NCI-H1105 (cell line): Measurements from ENCODE around the gene TYMP.

Experiments
- DNase-seq: peaks from one replicate; lab custom pipeline; 2025; lab: John Stamatoyannopoulos, UW

TYMP gene

DNA sequence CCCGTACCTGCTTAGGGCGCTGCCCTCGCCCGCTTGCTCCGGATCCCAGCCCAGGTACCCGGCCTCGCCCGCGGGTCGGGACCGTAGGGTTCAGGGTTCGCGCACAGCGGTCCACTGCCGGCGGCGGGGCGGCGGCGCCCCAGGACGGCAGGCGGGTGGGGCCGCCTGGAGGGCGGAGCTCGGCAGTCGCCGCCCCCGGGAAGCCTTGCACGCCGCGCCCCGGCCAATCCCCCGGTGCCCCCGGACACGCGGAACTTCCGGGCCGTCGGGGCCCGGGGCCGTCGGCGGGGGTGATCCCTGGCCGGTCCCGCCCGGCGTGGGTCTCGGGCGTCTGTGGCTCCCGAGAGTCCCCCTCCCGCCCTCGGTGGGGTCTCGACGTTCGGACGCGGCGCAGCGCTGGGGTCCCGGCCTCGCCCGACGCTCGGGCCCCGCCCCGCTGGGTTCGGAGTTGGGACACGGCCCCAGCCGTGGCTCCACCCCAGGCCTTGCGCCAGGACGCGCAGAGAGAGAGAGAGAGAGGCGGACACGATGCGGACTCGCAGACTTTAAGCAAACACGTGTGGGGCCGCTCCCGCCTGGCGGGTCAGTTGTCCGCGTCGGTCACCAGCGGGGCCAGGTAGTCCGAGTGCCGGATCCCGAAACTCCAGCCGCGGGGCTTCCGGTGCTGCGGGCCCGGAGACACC is at the start of gene TYMP:
Gene TYMP (minus strand): TSS at position 116 of the 683 bp plus-strand sequence. CDS start 303 bp downstream, outside the sequence.
- DNase-seq: no peak

- DNase-seq: no peak
Measured at GRCh38 chr22:50578776-50579310, 49.0 kb upstream of the TYMP start.

- DNase-seq: no peak
Measured at GRCh38 chr22:50577987-50578775, 48.4 kb upstream of the TYMP start, which contains the start of gene CPT1B. Gene CPT1B, minus strand, starts transcription at chr22:50578427. Its CDS starts 512 bp downstream, at chr22:50577915.

GRCh38 chr22:50577697-50577986 is 47.8 kb upstream of the TYMP start:
- no peak for DNase-seq

GRCh38 chr22:50576806-50577696 is 47.2 kb upstream of the TYMP start:
- no peak for DNase-seq

- DNase-seq: no peak
Measured at GRCh38 chr22:50576070-50576469, 46.3 kb upstream of the TYMP start.

DNA sequence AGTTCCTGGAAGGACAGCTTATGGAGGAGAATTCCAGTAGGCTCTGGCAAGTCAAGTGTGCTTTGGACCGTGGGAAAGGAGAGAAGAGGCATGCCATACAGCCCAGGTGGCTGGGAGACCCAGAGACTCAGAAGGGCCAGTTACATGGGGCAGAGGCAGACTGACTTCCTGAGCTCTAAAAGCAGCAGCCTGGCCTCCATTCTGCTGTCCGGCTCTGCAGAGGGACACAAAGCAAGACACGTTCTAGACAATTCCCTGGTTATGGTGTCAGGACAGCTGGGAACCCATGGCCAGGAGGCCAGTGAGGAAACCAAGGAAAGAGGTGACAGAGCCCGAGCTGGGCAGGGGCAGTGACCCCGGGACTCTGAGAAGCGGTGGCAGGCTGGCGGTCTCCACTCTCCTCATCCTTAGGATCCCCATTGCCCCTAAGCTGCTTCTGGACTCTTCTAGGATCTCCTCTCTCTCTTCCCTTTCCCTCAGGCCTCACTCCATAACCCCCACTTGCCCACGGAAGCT is 45.7 kb upstream of the TYMP start:
- DNase-seq: no peak

DNA sequence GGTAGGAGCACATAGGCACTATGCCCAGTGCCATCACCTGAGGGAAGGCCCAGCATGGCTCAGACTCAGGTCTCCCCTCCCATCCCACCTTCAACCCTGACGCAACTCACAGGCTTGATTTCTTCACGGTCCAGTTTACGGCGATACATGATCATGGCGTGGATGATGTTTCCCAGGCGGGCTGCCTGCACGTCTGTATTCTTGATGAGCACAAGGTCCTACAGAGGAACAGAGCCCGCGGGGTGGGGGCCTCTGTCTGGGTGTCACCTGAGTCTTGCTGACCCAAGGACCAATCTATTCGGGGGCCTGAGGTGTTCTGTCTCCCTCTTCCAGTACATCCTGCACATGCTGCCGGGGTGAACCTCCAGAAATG is 44.6 kb upstream of the TYMP start:
- no peak for DNase-seq

GRCh38 chr22:50573491-50574382 is 43.9 kb upstream of the TYMP start:
- no peak for DNase-seq

DNA sequence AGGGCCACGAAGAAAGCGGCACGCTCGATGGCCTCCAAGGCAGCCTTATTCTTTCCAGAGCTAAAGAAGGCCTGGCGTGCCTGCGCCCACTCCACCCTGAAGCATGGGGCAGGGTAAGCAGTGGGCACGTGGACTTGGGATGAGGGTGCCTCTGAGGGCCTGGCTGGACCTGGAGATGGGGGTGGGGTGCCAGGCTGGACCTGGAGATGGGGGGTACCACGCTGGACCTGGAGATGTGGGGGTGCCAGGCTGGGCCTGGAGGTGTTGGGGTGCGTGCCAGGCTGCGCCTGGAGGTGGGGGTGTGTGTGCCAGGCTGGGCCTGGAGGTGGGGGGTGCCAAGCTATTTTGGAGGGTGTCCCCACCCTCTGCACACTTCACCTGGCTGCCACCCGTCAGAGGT is 43.2 kb upstream of the TYMP start:
- DNase-seq: no peak

DNA sequence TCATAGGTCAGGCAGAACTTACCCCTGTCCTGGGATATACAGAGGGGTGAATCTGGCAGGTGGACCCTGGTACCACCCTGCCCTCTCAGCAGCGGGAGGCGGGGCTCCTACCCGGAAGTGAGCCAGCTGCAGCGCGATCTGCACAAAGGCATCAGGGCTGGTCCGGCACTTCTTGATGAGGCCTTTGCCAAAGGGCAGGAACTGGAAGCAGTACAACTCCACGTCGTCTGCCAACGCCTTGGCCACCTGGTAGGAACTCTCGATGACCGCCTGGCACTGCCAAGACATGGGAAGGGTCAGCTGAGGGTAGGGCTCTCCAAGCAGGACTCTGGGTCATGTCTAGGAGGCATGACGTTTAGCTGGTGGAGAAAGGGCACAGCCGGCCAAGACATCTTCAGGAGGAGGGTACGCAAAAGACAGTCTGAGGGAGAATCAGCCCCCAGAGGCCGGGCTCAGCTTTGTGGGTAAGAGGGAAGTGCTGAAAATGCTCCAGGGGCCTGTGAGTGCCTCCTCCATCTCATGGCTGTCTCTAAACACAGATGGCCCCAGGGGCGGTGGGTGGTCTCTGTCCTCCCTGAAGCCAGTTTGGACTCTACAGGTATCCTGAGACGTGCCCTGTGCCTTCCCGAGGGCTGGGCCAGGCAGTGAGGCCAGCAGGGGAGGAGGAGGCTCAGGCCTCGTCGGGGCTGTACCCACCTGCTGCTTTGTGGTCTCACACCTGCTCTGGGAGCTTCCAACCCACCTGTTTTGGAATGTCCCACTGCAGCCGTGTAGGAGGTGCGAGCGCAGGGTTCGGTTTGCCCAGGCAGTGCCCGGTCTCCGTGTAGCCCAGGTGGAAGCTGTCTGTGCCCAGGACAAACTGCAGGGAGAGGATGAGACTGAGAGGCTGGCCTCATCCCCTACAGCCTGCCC is 41.7 kb upstream of the TYMP start:
- DNase-seq: no peak

DNA sequence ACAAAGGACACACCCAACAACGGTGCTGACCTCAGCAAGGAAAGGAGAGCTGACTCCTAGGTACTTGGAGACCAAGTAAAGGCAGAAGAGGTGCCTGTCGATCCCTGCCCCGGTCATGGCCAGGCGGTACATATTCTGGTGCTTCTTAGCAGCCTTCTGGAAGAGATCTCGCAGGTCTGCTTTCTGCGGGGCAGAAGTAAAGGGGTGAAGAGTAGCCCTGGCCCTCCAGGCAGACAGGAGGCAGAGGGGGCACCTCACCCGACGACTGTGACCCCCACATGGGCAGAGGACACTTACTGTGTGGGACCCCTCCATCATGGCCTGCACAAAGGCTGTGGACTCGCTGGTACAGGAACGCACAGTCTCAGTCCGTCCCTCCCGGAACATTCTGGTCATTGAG is 41.0 kb upstream of the TYMP start:
- DNase-seq: no peak

DNA sequence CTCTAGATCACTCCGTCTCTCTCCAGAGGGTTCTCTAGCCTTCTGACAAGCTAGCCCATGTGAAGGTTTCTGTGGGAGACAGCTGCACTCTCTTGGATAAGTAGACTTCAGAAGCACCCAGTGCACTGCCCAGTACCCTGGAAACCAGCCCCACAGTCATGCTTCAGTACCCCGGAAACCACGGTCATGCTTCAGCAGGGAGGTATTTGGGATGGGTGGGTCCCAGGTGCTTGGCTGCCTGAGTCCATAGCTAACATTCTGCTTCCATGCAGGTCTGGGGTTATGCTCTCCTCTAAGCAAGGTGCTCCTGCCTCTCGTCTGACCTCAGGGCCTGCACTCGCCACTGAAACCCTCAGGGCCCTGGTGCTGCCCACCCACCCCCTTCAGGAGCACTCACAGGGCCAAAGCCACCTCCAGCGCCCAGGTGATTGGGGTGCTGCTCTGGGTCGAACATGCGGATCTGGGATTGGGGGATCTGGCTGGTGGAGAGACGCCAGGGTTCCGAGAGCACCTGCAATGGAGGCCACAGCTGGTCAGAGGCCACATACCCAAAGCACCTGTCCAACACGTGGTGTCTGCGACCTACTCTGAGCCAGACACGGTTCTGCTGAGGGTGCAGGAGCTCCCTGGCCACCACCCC is 40.2 kb upstream of the TYMP start:
- DNase-seq: no peak

DNA sequence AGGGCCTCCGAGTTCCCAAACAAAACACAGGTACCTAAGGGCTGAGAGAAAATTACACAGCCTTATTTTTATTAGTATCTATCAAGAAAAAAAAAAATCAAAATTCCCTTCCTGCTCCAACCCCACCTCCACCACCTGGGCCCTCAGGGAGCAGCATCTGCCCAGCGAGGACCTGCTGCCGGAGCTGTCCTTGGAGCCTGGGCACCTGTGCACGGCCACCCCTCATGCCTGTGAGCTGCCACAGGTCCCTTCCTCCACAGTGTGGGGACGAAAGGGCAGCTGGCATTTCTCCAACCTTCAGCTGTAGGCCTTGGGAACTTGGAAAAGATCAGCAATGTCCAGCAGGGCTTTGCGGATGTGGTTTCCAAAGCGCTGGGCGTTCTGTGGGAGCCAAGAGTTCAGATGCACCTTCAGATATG is 39.2 kb upstream of the TYMP start:
- DNase-seq: no peak

DNA sequence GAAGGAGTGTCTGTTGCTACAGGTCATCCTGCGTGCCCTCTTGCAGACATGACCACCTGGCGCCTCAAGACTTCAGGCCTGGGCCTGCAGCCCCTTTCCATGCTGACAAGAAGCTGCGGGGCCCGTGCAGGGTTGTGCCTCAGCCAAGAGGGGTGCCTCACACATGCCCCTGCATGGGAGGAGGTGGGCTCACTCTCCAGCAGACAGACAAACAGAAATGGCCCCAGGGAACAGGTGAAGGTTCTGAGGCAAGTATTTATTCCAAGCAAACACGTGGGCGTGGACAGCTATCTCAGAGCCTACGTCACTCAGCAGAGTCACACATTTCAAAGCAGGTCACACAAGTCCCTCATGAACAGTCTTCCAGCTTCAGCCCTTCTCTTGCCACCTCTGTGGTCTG is 38.8 kb upstream of the TYMP start:
- DNase-seq: no peak

DNA sequence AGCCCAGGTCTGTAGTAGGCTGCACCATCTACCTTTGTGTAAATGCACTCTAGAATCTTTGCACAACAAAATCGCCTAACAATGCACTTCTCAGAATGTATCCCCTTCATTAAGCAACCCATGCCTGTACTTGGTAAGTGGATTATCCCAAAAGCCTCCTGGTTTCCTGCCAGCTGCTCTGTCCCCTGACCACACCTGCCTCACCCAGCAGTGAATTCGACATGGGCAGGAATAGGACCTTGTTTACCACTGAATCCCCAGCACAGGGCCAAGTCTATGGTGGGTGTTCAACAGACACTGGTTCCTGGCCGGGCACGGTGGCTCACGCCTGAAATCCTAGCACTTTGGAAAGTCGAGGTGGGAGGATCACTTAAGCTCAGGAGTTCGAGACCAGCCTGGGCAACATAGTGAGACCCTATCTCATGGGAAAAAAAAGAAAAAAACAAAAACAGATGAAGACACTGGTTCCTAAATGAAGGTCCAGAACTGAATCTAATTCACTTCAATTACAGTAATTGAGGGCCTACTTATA is 38.0 kb upstream of the TYMP start:
- DNase-seq: no peak

DNA sequence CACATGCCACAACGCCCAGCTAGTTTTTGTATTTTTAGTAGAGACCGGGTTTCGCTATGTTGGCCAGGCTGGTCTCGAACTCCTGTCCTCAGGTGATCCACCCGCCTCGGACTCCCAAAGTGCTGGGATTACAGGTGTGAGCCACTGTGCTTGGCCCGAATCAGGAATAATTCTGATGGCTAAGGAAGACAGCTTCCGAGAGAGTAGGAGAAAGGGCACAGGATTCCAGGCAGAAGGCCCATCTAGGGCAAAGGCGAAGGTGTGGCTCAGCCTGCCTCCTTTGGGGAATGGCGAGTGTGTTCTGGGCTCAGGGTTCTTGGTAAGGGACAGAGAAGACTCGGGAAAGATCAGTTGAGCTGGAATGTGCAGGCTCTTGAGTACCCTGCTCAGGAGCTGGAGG is 34.5 kb upstream of the TYMP start:
- no peak for DNase-seq

GRCh38 chr22:50563413-50564160 is 33.8 kb upstream of the TYMP start:
- no peak for DNase-seq
